ENCODE data around the gene RAVER1.
"Not testable (repeated sequence)": the region's sequence is repeated elsewhere in the genome, so short reads cannot be mapped to it uniquely, and the experiment has no call there.

Gene RAVER1

GRCh38 chr19:10343495-10343894, 10.2 kb upstream of the RAVER1 start:
- TF ChIP-seq CTCF (IDR thresholded peaks at IDR 0.05) = no peak
- no peak overlapping the region for H2AFZ ChIP-seq
- no peak overlapping the region for H3K4me2 ChIP-seq (ENCODE audit: low read length)
- H3K9ac ChIP-seq = no peak overlapping the region
- no peaks in the 10 kb centered on the region for H3K9me3 ChIP-seq (ENCODE audit: control insufficient read depth, low read length)
- no peak overlapping the region for H3K27ac ChIP-seq
- H3K79me2 ChIP-seq = no peaks in the 10 kb centered on the region
- no peaks in the 10 kb centered on the region for H3K4me1 ChIP-seq
- no peaks in the 10 kb centered on the region for H3K36me3 ChIP-seq (ENCODE audit: control insufficient read depth, insufficient read depth, low read length)
- H3K27me3 ChIP-seq (ENCODE audit: control insufficient read depth, insufficient read depth, low read length) = no peaks in the 10 kb centered on the region
- no peak overlapping the region for H3K4me3 ChIP-seq (ENCODE audit: low read depth, low read length)

- H3K4me1 ChIP-seq = no peaks in the 10 kb centered on the region
- no peaks in the 10 kb centered on the region for H3K79me2 ChIP-seq
- H3K4me3 ChIP-seq (ENCODE audit: low read depth, low read length) = no peak overlapping the region
- no peak overlapping the region for H2AFZ ChIP-seq
- H3K4me2 ChIP-seq (ENCODE audit: low read length) = no peak overlapping the region
- no peak overlapping the region for H3K9ac ChIP-seq
- H3K9me3 ChIP-seq (ENCODE audit: control insufficient read depth, low read length) = no peaks in the 10 kb centered on the region
- no peaks in the 10 kb centered on the region for H3K36me3 ChIP-seq (ENCODE audit: control insufficient read depth, insufficient read depth, low read length)
- H3K27ac ChIP-seq = no peak overlapping the region
- no peak for TF ChIP-seq CTCF (IDR thresholded peaks at IDR 0.05)
- H3K27me3 ChIP-seq (ENCODE audit: control insufficient read depth, insufficient read depth, low read length) = no peaks in the 10 kb centered on the region
Measured at GRCh38 chr19:10339977-10340376, 6.6 kb upstream of the RAVER1 start.

GRCh38 chr19:10339380-10339960, 6.1 kb upstream of the RAVER1 start, which contains the start of gene ICAM3:
Gene ICAM3 (minus strand): TSS chr19:10339624. CDS start chr19:10339614, 10 bp downstream.
- H3K4me1 ChIP-seq = peaks cover 2% of the 10 kb centered on the region
- H3K79me2 ChIP-seq = no peaks in the 10 kb centered on the region
- H3K27ac ChIP-seq = no peak within 1 kb of the TSS
- H3K27me3 ChIP-seq (ENCODE audit: control insufficient read depth, insufficient read depth, low read length) = no peaks in the 10 kb centered on the region
- no peak within 1 kb of the TSS for H3K9ac ChIP-seq
- no peak within 1 kb of the TSS for H2AFZ ChIP-seq
- no peak within 1 kb of the TSS for H3K4me2 ChIP-seq (ENCODE audit: low read length)
- H3K4me3 ChIP-seq (ENCODE audit: low read depth, low read length) = no peak within 1 kb of the TSS
- no peaks in the 10 kb centered on the region for H3K9me3 ChIP-seq (ENCODE audit: control insufficient read depth, low read length)
- no peak for TF ChIP-seq CTCF (IDR thresholded peaks at IDR 0.05)
- no peaks in the 10 kb centered on the region for H3K36me3 ChIP-seq (ENCODE audit: control insufficient read depth, insufficient read depth, low read length)

- no peaks in the 10 kb centered on the region for H3K9me3 ChIP-seq (ENCODE audit: control insufficient read depth, low read length)
- H3K79me2 ChIP-seq = no peaks in the 10 kb centered on the region
- H3K27ac ChIP-seq = no peak overlapping the region
- no peaks in the 10 kb centered on the region for H3K27me3 ChIP-seq (ENCODE audit: control insufficient read depth, insufficient read depth, low read length)
- H2AFZ ChIP-seq = no peak overlapping the region
- H3K36me3 ChIP-seq (ENCODE audit: control insufficient read depth, insufficient read depth, low read length) = no peaks in the 10 kb centered on the region
- TF ChIP-seq CTCF (IDR thresholded peaks at IDR 0.05) = no peak
- H3K4me2 ChIP-seq (ENCODE audit: low read length) = no peak overlapping the region
- H3K9ac ChIP-seq = no peak overlapping the region
- H3K4me1 ChIP-seq = peaks cover 3% of the 10 kb centered on the region
- H3K4me3 ChIP-seq (ENCODE audit: low read depth, low read length) = no peak overlapping the region
Measured at GRCh38 chr19:10338940-10339339, 5.6 kb upstream of the RAVER1 start.

GRCh38 chr19:10336725-10337124, 3.4 kb upstream of the RAVER1 start:
- peaks cover 11% of the 10 kb centered on the region for H3K4me1 ChIP-seq
- not testable (repeated sequence) for H3K9me3 ChIP-seq (ENCODE audit: control insufficient read depth, low read length); H3K9ac ChIP-seq; H2AFZ ChIP-seq; H3K79me2 ChIP-seq; H3K36me3 ChIP-seq (ENCODE audit: control insufficient read depth, insufficient read depth, low read length); H3K27me3 ChIP-seq (ENCODE audit: control insufficient read depth, insufficient read depth, low read length); H3K4me2 ChIP-seq (ENCODE audit: low read length); H3K4me3 ChIP-seq (ENCODE audit: low read depth, low read length); H3K27ac ChIP-seq
